HG03097 (cell line): ENCODE measurements around the gene GALNT10.
A peak's percentile ranks its signal among the peaks of the same experiment; 100 is the strongest.
"Not testable (repeated sequence)": the region's sequence is repeated elsewhere in the genome, so short reads cannot be mapped to it uniquely, and the experiment has no call there.

Source experiments
- ATAC-seq: cut with Tn5 transposase; IDR thresholded peaks from one replicate; pipeline ENCODE4 v1.9.1; 2021; ENCODE audit not compliant: unreplicated experiment, low FRiP score

Gene GALNT10

GRCh38 chr5:154190595-154191304 lies at the start of gene GALNT10:
Gene GALNT10 (plus strand): TSS chr5:154190733. CDS start chr5:154190867, 134 bp downstream.
- peak; percentile 67 for ATAC-seq

- ATAC-seq: no peak
Observed at GRCh38 chr5:154141745-154142221, 48.8 kb upstream of the GALNT10 start.

- ATAC-seq: no peak
Observed at GRCh38 chr5:154143211-154143641, 47.3 kb upstream of the GALNT10 start.

- ATAC-seq: no peak
Observed at GRCh38 chr5:154145268-154145667, 45.3 kb upstream of the GALNT10 start.

GRCh38 chr5:154146409-154146808 lies 44.1 kb upstream of the GALNT10 start:
- ATAC-seq: no peak

GRCh38 chr5:154147666-154148065 lies 42.9 kb upstream of the GALNT10 start:
- no peak for ATAC-seq

GRCh38 chr5:154150471-154150870 lies 40.1 kb upstream of the GALNT10 start:
- not testable (repeated sequence) for ATAC-seq

- ATAC-seq: no peak
Observed at GRCh38 chr5:154157483-154158378, 32.8 kb upstream of the GALNT10 start.

GRCh38 chr5:154158379-154158737 lies 32.2 kb upstream of the GALNT10 start:
- ATAC-seq: no peak

GRCh38 chr5:154159343-154159742 lies 31.2 kb upstream of the GALNT10 start:
- ATAC-seq: no peak

- ATAC-seq: no peak
Observed at GRCh38 chr5:154162539-154163151, 27.9 kb upstream of the GALNT10 start.

- ATAC-seq: no peak
Observed at GRCh38 chr5:154163327-154164248, 26.9 kb upstream of the GALNT10 start.

GRCh38 chr5:154164249-154164581 lies 26.3 kb upstream of the GALNT10 start:
- ATAC-seq: no peak

- no peak for ATAC-seq
Observed at GRCh38 chr5:154165886-154166285, 24.6 kb upstream of the GALNT10 start.

GRCh38 chr5:154166901-154167791 lies 23.4 kb upstream of the GALNT10 start:
- no peak for ATAC-seq

GRCh38 chr5:154168395-154168794 lies 22.1 kb upstream of the GALNT10 start:
- ATAC-seq: no peak

GRCh38 chr5:154172785-154173184 lies 17.7 kb upstream of the GALNT10 start:
- no peak for ATAC-seq

- no peak for ATAC-seq
Observed at GRCh38 chr5:154174091-154174490, 16.4 kb upstream of the GALNT10 start.

GRCh38 chr5:154176181-154176580 lies 14.4 kb upstream of the GALNT10 start:
- no peak for ATAC-seq
